GM12873 (cell line): ENCODE measurements around the gene ATP10A.

Experiments
- TF ChIP-seq, protein P1 (sequence below): IDR thresholded peaks from 2 replicates; pipeline ENCODE4 v1.5.1; 2012; ENCODE audit warnings: low read depth, mild to moderate bottlenecking, moderate library complexity, low read length, control low read depth; ENCODE audit not compliant: insufficient read depth; ENCODE audit errors: missing control alignments

The ATP10A gene

GRCh38 chr15:25783134-25783533, 80.0 kb downstream of the ATP10A start:
- TF ChIP-seq, protein P1, sequence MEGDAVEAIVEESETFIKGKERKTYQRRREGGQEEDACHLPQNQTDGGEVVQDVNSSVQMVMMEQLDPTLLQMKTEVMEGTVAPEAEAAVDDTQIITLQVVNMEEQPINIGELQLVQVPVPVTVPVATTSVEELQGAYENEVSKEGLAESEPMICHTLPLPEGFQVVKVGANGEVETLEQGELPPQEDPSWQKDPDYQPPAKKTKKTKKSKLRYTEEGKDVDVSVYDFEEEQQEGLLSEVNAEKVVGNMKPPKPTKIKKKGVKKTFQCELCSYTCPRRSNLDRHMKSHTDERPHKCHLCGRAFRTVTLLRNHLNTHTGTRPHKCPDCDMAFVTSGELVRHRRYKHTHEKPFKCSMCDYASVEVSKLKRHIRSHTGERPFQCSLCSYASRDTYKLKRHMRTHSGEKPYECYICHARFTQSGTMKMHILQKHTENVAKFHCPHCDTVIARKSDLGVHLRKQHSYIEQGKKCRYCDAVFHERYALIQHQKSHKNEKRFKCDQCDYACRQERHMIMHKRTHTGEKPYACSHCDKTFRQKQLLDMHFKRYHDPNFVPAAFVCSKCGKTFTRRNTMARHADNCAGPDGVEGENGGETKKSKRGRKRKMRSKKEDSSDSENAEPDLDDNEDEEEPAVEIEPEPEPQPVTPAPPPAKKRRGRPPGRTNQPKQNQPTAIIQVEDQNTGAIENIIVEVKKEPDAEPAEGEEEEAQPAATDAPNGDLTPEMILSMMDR: no peak

GRCh38 chr15:25780479-25781255, 82.5 kb downstream of the ATP10A start:
- TF ChIP-seq, protein P1: no peak

- TF ChIP-seq, protein P1: no peak
These were observed 85.0 kb downstream of the ATP10A start for GRCh38 chr15:25778161-25778560.

GRCh38 chr15:25777037-25777436, 86.1 kb downstream of the ATP10A start:
- TF ChIP-seq, protein P1: no peak

GRCh38 chr15:25776071-25776746, 86.9 kb downstream of the ATP10A start:
- TF ChIP-seq, protein P1: no peak

GRCh38 chr15:25775317-25775912, 87.7 kb downstream of the ATP10A start:
- TF ChIP-seq, protein P1: no peak

GRCh38 chr15:25774871-25775270, 88.3 kb downstream of the ATP10A start:
- TF ChIP-seq, protein P1: no peak
